Skin epidermis (tissue), 12 donors: ENCODE data around the gene KCNIP4.

ENCODE experiments used
- H3K27ac ChIP-seq, 21 experiments: fragments of 200-600 bp; sonication (generic) in 11 of 21; one replicate each; pipeline ENCODE4 v1.5.0; 2020; ENCODE audit warnings: mild to moderate bottlenecking in 3 of 21, inconsistent platforms in 2 of 21, moderate library complexity in 2 of 21
- H3K4me3 ChIP-seq, 7 experiments: fragments of 200-600 bp; sonication (generic) in 2 of 7; one replicate each; pipeline ENCODE4 v1.5.0; 2020; ENCODE audit warnings: inconsistent platforms in 2 of 7, mild to moderate bottlenecking in 2 of 7, moderate library complexity in 1 of 7

Gene KCNIP4

DNA sequence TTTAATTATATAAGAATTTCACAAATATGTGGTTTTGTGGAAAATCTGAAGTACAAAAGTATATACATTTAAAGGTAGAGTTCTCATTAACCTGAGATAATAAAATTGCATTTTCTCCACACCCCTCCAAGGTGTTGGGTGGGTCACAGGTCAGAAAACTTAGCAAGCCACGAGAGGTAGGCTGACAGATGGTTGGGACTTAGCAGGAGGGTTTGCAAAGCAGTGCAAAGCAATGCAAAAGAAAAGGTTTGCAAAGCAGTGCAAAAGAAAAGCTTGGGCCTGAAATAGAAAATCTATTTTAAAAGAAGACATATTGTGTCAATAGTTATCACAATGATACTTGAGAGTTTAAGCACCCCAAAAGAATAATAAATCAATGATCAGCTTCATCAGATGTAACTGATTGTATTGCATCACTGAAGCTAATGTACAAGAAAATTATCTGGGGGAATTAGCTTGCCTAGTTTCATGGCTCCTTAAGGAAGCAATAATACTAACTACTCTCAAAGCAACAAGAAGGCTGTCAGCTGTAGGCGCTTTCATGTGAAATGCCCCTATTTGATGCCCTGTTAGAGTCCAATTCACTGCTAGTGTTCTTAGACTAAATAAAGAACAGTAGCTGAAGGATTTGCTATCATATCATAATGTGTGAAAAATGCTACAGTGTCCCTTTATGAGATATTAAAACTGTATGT lies 319.5 kb downstream of the KCNIP4 start:
- H3K27ac ChIP-seq: no peak overlapping the region
- H3K4me3 ChIP-seq: no peak overlapping the region

DNA sequence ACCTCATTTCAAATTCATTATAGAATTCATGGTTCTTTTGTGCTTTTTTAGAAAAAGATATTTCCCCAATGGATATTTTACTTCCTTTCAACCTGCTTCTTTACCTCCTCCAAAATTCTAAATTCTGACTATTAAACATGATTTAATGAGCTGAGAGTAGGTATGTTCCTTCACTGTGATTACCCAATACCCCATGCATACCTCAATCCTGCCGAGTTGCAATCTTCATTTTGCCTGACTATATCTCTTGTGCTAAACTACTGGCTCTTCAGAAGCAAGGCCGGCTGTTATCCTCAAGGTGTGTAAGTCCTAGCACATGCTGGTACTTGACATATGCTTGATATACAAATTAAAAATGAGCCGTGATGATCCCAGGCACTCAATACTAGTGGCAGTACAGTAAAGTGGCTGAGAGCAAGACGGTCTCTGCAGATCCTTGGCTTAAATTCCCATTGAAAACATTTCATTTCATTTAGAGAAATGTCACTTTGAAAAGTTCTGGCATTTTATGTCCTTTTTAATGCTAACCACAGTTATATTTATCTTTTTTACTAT lies 320.4 kb downstream of the KCNIP4 start:
- Histone ChIP-seq H3K4me3 (no peak overlapping the region), H3K27ac (no peak overlapping the region)

DNA sequence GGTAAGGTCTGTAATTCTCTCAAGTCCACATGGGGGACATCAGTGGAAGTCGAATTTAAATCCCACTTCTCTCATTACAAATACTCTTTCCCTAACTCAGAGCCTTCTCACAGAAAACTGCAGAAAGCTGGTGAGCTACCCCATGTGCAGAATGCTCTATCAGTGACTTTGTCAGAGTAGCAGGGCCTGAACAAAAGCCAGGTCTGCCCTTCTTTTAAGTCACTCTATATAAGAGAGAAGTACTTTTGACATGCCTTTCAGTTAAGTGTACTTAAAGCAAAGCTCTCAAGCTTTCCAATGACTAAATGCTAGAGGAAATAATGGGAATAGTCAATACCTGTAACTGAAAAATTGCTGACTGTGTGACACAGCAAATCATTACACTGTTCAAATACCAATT lies 323.1 kb downstream of the KCNIP4 start:
- Histone ChIP-seq H3K4me3 (no peak overlapping the region), H3K27ac (no peak overlapping the region)

DNA sequence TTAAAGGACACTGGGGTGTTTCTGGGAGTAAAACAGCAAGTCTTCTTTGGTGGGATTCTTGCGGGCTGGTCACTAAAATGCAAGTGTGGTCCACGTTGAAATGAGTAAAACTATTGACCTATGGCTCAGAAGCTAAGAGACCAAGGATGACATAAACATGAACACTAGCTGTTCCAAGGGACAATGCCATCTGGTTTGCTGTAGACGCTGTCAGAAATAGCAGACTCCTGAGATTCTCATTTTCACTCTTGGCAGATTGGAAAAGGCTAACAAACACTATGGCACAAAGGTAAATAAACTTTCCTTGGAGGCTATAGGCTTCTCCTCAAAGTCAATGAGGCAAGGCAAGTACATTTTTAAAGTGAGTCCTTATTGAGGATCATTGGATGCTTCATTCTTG lies 343.6 kb downstream of the KCNIP4 start:
- no peak overlapping the region for H3K4me3 ChIP-seq
- H3K27ac ChIP-seq: no peak overlapping the region

DNA sequence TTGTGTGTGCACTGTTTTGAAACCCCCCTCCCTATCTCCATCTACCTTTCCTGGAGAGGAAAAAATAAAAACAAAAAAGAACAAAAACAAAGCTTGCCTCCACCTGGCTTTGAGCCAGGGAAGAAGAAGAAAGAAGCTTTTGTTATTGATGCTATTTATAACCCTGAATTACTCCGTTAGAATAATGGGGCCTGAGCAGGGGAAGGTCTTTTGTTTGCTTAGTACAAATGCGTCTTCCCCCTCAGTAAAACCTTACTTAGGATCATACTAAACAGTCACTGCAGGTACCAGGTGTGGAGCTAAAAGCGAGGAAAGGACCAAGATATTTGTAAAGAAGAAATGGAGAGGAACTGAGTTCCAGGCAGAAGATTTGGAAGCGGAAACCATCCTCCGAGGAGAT lies 352.1 kb downstream of the KCNIP4 start:
- Histone ChIP-seq H3K27ac (no peak overlapping the region), H3K4me3 (no peak overlapping the region)

DNA sequence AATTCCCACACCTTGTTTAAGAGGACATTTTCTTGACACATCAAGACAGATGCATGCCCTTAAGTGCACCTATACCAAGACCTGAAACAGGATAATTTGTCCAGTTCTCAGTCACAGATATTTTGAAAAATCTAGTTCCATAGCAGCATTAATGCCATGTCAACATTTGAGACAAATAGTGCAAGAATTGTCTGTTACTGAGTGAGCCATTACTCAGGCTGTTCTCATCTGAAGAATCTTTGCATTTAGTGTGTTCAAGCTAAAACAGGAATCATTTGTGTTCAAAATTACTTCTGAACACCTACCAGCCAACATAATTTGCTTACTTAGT lies 354.9 kb downstream of the KCNIP4 start:
- H3K27ac ChIP-seq: no peak overlapping the region
- no peak overlapping the region for H3K4me3 ChIP-seq

DNA sequence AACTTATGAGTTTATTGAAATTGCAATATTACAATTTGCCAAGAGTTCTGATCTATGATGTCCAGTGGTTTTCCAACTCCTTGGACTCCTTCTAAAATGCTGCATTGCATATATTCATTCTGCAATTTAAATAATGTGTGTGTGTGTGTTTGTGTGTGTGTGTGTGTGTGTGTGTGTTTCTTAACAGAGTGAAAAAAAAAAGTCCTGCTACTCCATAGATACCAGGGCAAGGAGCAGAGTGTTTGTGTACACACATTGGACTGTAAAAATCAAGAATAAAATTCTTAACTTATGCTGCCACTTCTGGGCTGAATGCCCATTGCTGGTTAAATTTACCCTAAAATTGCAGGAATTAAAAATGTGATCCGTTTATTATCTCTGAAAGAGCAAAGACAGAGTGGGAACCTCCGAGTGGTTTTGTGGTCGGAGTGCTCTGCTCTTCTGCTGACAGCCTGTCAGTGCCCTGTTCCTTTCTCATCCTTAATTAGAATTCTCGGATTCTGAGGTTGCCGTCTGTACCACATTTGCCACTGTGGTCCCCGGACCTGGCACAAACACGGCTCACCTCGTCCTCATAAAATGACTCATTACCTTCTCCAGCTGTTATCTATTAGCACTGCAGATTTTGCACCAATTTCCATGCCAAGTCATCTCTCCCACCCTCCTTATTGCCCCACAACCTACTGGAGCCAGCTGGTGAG lies 355.5 kb downstream of the KCNIP4 start:
- H3K4me3 ChIP-seq: no peak overlapping the region
- no peak overlapping the region for H3K27ac ChIP-seq

DNA sequence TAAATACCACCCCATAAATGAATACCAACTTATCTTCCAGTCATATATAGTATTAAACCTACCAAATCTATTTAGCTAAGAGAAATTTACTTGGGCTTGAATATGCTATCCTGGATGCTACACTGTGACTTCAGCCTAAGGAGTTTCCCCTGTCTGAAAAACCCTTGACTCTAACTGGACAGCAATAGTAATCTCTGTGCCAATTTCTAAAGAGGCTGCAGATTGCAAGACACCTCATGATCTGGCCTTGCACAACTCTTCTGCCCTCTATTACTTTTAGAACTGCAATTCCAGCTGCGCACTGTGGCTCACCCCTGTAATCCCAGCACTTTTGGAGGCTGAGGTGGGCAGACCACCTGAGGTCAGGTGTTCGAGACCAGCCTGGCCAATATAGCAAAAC lies 371.5 kb downstream of the KCNIP4 start:
- no peak overlapping the region for H3K27ac ChIP-seq
- no peak overlapping the region for H3K4me3 ChIP-seq

DNA sequence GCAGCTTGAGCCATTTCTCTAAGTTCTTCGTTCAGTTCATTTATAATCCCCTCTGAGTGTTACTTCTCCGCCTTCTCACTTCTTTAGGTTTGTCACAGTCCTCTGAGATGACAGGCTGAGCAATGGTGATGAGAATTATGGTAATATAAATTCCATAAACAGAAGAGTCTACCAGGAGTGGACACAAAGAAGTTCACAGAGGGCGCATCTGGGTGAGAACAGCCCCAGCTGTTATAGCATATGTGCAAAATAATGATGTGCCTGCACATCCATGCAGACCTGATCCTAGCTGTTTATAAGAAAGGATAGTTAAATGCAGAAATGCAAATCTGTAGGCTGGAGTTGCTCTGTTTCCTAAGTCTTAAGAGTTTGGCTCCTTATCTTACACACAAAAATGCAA lies 377.5 kb downstream of the KCNIP4 start:
- H3K27ac ChIP-seq: no peak overlapping the region
- no peak overlapping the region for H3K4me3 ChIP-seq

DNA sequence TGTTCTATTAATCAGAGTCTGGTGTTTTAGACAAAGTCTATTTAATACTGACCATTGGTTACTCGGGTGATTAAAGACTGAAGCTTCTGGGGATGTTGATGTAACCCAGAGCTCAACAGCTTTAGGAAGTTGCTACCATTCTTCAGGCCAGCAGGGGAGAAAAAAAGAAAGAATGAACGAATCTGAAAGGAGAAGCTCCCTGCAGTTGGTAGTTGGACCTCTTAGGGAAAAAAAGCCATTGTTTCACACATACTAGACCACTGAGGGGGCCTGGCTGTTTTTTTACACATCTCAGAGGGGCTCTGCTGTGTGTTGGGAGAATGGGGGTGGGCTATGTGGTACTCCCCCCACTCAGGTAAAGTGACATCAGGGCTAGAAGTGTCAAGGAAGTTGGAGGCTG lies 378.9 kb downstream of the KCNIP4 start:
- no peak overlapping the region for H3K4me3 ChIP-seq
- H3K27ac ChIP-seq: no peak overlapping the region

DNA sequence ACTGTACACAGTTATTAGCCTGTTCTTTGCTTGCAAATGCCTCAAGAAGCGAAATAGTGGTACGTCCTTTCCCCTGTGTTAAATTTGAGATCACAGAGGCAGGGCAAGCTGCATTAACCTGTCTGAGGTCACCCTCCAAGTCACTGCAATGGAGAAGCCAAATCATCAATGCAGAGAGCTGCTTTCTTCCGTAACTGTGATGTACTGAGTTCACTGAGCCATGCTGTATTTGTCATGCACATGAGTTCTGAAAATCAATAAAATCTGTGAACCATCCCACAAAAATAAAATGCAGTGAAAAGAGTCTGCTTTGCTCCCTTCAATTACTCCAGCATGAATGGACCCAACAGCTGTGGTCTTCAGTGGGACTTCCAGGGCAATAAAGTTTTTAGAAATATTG lies 393.5 kb downstream of the KCNIP4 start:
- H3K27ac ChIP-seq: no peak overlapping the region
- no peak overlapping the region for H3K4me3 ChIP-seq

DNA sequence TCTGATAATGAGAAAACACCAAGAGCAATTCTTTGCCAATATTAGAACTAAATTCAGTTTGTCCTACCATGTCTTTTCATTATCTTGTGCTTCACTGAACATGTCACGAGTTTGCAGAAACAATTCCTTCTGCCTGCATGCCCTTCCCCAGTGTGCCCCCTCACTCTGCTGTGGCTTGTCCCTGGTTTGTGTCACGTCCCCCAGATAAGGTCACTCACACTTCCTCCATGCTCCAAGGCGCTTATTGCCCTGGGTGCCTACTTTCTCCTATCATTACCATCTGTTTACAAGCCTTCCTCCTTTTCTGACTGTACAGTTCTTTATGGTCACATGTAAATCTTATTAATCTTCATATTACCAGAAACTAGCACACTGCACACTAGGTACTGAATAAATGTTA lies 394.1 kb downstream of the KCNIP4 start:
- Histone ChIP-seq H3K27ac (no peak overlapping the region), H3K4me3 (no peak overlapping the region)

DNA sequence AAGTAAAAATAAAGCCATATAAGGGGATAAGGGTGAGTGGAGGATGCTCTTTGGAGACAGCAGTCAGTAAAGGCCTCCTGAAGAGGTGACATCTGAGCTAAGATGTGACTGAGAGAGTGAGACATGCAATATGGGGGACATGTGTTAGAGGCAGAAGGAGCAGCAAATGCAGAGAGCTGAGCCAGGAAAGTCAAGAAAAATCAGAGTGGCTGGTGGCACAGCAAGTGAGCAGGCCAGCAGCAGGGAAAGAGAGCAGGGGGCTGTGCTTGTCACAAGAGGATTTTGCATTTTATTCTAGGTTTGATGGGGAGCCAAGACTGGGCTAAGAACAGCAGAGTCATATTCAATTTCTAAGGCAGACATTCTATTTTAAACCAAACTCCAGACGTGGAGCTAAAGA lies 394.5 kb downstream of the KCNIP4 start:
- Histone ChIP-seq H3K27ac (no peak overlapping the region), H3K4me3 (no peak overlapping the region)

DNA sequence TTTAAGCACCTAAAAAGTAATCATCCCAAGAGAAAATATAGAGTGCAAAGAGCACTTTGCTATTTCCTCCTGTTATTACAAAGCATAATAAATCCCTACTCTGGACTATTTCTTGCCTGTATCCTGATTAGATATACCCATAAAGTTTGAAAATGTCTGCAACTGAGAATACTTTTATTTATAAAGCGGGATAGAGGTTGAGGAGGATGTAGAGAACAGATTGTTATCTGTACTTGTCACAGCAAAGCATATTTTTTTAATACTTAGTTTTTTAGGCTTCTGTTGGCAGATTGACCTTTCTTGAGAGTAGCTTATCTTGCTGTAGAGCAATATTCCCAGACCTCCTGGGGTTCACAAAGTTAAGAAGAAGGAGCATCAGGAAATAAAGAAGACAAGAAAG lies 396.1 kb downstream of the KCNIP4 start:
- H3K27ac ChIP-seq: no peak overlapping the region
- no peak overlapping the region for H3K4me3 ChIP-seq

DNA sequence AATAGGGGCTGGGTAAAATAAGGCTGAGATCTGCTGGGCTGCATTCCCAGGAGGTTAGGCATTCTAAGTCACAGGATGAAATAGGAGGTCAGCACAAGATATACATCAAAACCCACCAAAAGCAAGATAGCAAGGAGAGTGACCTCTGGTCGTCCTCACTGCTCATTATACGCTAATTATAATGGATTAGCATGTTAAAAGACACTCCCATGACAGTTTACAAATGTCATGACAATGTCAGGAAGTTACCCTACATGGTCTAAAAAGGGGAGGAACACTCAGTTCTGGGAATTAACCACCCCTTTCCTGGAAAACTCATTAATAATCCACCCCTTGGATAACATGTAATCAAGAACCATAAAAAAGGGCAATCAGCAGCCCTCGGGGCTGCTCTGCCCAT lies 403.6 kb downstream of the KCNIP4 start:
- Histone ChIP-seq H3K4me3 (no peak overlapping the region), H3K27ac (no peak overlapping the region)

DNA sequence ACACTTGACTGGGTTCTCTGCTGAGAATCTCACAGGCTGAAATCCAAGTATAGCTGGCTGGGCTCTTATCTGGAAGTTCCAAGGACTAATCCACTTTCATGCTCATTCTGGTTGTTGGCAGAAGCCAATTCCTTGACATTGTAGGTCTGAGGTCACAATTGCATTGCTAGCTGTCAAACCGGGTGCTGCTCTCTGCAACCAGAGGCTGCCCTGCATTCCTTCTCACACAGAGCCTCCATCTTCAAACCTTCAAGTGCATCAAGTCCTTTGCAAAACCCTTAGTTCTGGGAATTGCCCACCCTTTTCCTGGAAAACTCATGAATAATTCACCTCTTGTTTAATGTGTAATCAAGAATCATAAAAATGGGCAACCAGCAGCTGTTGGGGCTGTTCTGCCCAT lies 404.2 kb downstream of the KCNIP4 start:
- Histone ChIP-seq H3K4me3 (no peak overlapping the region), H3K27ac (no peak overlapping the region)

DNA sequence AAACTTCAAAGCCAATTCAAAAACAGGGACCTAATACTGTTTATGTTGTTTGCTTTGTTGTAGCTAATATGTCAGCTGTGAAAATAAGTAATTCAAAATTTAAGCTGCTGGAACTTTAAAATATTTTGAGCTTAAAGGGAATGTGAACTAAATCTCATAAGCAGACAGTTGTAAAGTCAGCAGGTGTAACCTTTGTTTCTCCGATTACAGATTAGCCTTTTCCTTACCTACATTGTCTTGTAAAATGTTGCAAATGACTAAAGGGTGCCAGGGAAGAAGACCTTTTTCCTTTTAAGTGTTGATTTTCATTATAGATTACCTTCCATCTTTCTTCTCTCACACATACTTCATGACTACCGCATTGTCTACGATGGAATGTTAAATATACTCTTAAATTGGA lies 405.1 kb downstream of the KCNIP4 start:
- no peak overlapping the region for H3K4me3 ChIP-seq
- no peak overlapping the region for H3K27ac ChIP-seq

DNA sequence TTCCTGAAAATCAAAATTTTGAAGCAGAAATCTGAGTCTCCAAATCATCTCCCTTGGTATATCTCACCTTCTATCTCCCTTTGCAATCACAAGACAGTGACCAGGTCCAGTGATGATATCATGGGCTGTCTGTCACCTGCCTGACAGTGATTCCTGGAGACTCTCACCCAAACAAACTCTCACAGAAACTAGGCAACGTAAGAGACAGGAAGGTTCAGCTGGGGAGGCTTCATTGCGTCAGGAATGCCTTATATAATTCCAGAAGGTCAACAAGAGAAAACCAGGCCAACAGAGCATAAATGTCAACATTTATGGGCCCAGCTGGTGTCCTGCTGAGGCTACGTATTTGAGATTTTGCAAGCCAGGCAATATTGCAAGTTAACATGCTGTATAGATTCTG lies 412.7 kb downstream of the KCNIP4 start:
- Histone ChIP-seq H3K27ac (no peak overlapping the region), H3K4me3 (no peak overlapping the region)

DNA sequence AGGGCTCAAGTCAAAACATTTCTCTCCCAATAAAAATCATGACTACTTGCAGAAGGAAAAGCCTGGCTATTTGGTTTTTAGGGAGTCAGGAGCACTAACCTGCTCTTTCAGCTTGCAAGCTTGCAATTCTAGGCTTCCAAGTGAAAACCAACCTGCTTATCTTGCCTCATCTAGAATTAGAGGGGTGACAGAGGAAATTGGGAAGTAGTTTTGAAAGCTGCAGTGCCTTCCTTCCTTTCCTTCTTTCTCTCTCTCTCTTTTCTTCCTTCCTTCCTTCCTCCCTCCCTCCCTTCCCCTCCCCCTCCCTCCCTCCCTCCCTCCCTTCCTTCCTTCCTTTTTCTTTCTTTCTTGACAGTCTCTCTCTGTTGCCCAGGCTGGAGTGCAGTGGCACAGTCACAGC lies 417.5 kb downstream of the KCNIP4 start:
- H3K4me3 ChIP-seq: no peak overlapping the region
- H3K27ac ChIP-seq: no peak overlapping the region

DNA sequence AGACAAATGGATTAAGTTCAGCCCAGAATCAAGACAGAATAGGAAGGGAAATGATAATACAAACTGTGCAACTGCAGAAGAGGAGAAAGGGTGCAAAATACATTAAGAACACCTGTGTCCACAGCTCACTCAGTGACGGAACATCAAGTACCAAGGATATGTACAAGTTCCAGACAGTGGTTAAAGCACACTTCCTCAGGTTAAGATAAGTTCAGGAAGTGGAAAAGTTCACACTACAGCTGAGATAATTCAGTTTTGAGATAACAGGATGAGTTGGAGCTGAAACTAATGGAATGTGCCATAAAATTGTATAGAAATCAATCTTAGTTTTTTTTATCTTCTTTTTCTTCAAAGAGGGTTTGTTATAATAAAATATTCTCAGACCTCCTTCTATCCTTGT lies 419.4 kb downstream of the KCNIP4 start:
- H3K27ac ChIP-seq: no peak overlapping the region
- H3K4me3 ChIP-seq: no peak overlapping the region

DNA sequence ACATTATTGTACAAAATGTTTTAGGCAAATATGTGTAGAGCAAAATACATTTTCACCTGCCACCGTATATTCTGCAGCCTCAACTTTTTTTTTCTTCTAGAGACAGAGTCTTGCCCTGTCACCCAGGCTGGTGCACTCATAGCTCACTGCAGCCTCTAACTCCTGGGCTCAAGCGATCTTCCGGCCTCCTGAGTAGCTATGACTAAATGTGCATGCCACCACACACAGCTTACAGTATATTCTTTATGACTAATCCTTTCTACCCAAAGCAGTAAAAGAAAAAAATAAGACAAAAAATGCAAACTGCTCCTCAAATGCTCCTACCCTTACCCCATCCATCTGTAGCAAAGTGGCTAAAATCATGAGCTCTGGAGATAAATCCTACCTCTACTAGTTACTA lies 426.3 kb downstream of the KCNIP4 start:
- Histone ChIP-seq H3K4me3 (no peak overlapping the region), H3K27ac (no peak overlapping the region)
